PC-9 (cell line): ENCODE results near the gene AIF1. TPM values are rescaled to one million over a fixed set of nuclear protein-coding genes. Genes with fewer than 3 reads are reported as not detected.

ENCODE experiments used
- BruUV-seq: library from RNA; stranded (reverse); fragments of 400-500 nt; replicated peaks from 2 replicates; lab custom pipeline; 2021; lab: Mats Ljungman, UMichigan
- CTCF ChIA-PET: fragments of 300-600 bp; sonication (Branson Sonifier 250); formaldehyde crosslinking; loops from one replicate; lab custom pipeline; 2022; ENCODE audit warnings: antibody characterized with exemption; lab: Charles Lee
- POLR2A ChIA-PET: fragments of 300-600 bp; sonication (Branson Sonifier 250); formaldehyde crosslinking; loops from one replicate; lab custom pipeline; 2022; ENCODE audit warnings: antibody characterized with exemption; ENCODE audit not compliant: unreplicated experiment; lab: Charles Lee
- DNase-seq, 2 experiments: peaks; one replicate each; pipeline versions ENCODE4 v3.0.0 to v3.0.0-alpha.2; 2015 to 2022; ENCODE audit warnings: mixed read lengths in 1 of 2
- H2AFZ ChIP-seq: fragments of 200-600 bp; sonication (generic); 2 replicates; pipeline ENCODE4 v1.8.1; 2017; ENCODE audit warnings: antibody characterized with exemption
- H3F3A ChIP-seq: fragments of 200-600 bp; sonication (generic); 2 replicates; pipeline ENCODE4 v1.8.1; 2017; ENCODE audit warnings: antibody characterized with exemption, mild to moderate bottlenecking, low read depth; ENCODE audit not compliant: insufficient read depth
- H3K27ac ChIP-seq: fragments of 200-600 bp; sonication (generic); 2 replicates; pipeline ENCODE4 v1.6.1; 2016; ENCODE audit warnings: mixed run types
- H3K27me3 ChIP-seq: fragments of 200-600 bp; sonication (generic); 2 replicates; pipeline ENCODE4 v1.6.1; 2016; ENCODE audit warnings: low read depth, mixed run types; ENCODE audit not compliant: insufficient read depth
- H3K36me3 ChIP-seq: fragments of 200-600 bp; sonication (generic); 2 replicates; pipeline ENCODE4 v1.6.1; 2016; ENCODE audit warnings: low read depth, mixed run types
- H3K4me1 ChIP-seq: fragments of 200-600 bp; sonication (generic); replicated peaks from 2 replicates; pipeline ENCODE4 v1.6.1; 2016; ENCODE audit warnings: mixed run types; ENCODE audit not compliant: insufficient read depth
- H3K4me2 ChIP-seq: fragments of 200-600 bp; sonication (generic); 2 replicates; pipeline ENCODE4 v1.6.1; 2017; ENCODE audit warnings: mixed run types
- H3K4me3 ChIP-seq: fragments of 200-600 bp; sonication (generic); 2 replicates; pipeline ENCODE4 v1.6.1; 2016; ENCODE audit warnings: mixed run types
- H3K79me2 ChIP-seq: fragments of 200-600 bp; sonication (generic); 2 replicates; pipeline ENCODE4 v1.6.1; 2017; ENCODE audit warnings: low read depth, mixed run types
- H3K9me2 ChIP-seq: fragments of 200-600 bp; sonication (generic); 2 replicates; pipeline ENCODE4 v1.8.1; 2017; ENCODE audit warnings: mild to moderate bottlenecking; ENCODE audit not compliant: insufficient read depth
- H3K9me3 ChIP-seq: fragments of 200-600 bp; sonication (generic); 2 replicates; pipeline ENCODE4 v1.8.1; 2016; ENCODE audit warnings: low read depth; ENCODE audit not compliant: insufficient read depth
- H4K20me1 ChIP-seq: fragments of 200-600 bp; sonication (generic); 2 replicates; pipeline ENCODE4 v1.8.1; 2017; ENCODE audit not compliant: insufficient read depth
- CTCF ChIP-seq: fragments of 200-600 bp; sonication (generic); conservative IDR thresholded peaks from 2 replicates; pipeline ENCODE4 v1.6.1; 2017; ENCODE audit warnings: mixed run types, antibody characterized with exemption, mild to moderate bottlenecking, moderate library complexity
- EZH2 ChIP-seq: fragments of 200-600 bp; sonication (generic); IDR thresholded peaks from 2 replicates; pipeline ENCODE4 v1.8.0; 2017; ENCODE audit warnings: antibody characterized with exemption, low read depth
- intact Hi-C: fragments of 100-400 bp; cut with micrococcal nuclease; formaldehyde crosslinking; loops from one replicate; pipeline ENCODE4 v1.10.0; 2022; ENCODE audit not compliant: unreplicated experiment
- total RNA-seq: library from RNA; stranded (reverse); gene quantifications from 2 replicates; pipeline ENCODE4 v1.2.3, GENCODE V29; 2021

The AIF1 gene
- total RNA-seq, 1 experiment from 2014 or later = not detected

- ChIA-PET POLR2A (no interaction called here), CTCF (no interaction called here)
- no peak for DNase-seq
- Histone ChIP-seq H2AFZ (no peak overlapping the region), H3K79me2 (peaks cover 44% of the 10 kb centered on the region), H3K9me3 (no peaks in the 10 kb centered on the region), H3K9me2 (no peaks in the 10 kb centered on the region), H3K4me2 (peak overlapping the region; percentile 88), H3F3A (peaks cover 16% of the 10 kb centered on the region), H4K20me1 (0 out of 2 replicates have a peak, but pooled peaks cover 7% of the 10 kb centered on the region), H3K27me3 (no peaks in the 10 kb centered on the region), H3K4me1 (peaks cover 23% of the 10 kb centered on the region), H3K4me3 (peak overlapping the region; percentile 79), H3K36me3 (0 out of 2 replicates have a peak, but pooled peaks cover 10% of the 10 kb centered on the region), H3K27ac (no peak overlapping the region)
- TF ChIP-seq CTCF = no peak
- TF ChIP-seq EZH2 = no peak
- no TSS peak for BruUV-seq
- intact Hi-C loops = no loop called here
These were observed 44.1 kb downstream of the AIF1 start for GRCh38 chr6:31658983-31659648.

DNA sequence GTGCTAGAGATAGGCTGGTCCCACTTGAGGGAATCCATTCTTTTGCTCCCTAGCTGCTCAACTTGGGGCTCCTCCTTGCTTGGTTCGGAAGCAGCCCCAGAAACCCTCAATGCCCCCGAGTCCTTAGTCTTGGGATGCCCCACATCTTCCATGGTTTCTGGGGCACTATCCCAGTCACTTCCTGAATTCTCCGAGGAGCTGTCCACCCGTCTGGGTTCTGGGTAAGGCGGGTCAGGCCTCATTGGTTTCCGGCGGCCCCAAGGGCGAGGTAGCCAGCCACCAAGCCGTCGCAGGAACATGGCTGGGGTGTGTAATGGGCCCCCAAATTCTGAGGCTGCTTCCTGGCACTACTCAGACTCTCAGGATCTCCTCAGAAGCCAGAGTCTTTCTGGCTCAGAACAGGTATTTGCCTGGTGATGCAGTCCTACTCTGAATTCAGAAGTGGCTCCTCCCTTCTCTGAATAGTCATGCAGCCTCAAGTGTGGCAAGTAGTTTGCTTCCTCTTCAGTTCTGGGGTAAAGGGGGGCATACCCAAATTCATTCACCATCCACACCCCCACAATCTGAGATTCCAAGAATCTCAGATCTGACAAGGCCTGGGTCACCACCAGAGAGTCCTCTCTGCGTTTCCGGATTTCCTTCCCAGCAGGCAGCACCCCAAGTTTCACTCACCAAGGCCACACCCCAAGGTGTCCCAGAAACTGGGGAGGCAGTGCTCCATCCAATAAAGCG, 44.8 kb downstream of the AIF1 start:
- Histone ChIP-seq H3K27ac (peak overlapping the region; percentile 71), H3K4me2 (peak overlapping the region; percentile 88), H3K9me2 (no peaks in the 10 kb centered on the region), H3K36me3 (0 out of 2 replicates have a peak, but pooled peaks cover 10% of the 10 kb centered on the region), H3K9me3 (no peaks in the 10 kb centered on the region), H3K79me2 (peaks cover 50% of the 10 kb centered on the region), H2AFZ (peak overlapping the region; percentile 81), H4K20me1 (0 out of 2 replicates have a peak, but pooled peaks cover 7% of the 10 kb centered on the region), H3K4me3 (peak overlapping the region; percentile 79), H3K27me3 (no peaks in the 10 kb centered on the region), H3F3A (peaks cover 20% of the 10 kb centered on the region), H3K4me1 (peaks cover 26% of the 10 kb centered on the region)
- no peak for TF ChIP-seq EZH2
- no peak for TF ChIP-seq CTCF
- intact Hi-C loops = loop anchor here (1.0 to 10.0 kb wide), 2 partner anchors 8 to 515 kb away; partner anchors contain the start of genes AGPAT1, BAG6 and RNF5
- DNase-seq = peak; percentile 18 to 54
- CTCF ChIA-PET = interaction anchor here (1.0 kb wide), 1 partner anchor 110 kb away, joined by 3 read pairs; no protein-coding TSS in a partner anchor
- POLR2A ChIA-PET = interaction anchor here (0.5 to 0.8 kb wide), 5 partner anchors 7 to 171 kb away, joined by 4 to 26 read pairs (median 4); partner anchors contain the start of genes BAG6, NFKBIL1 and VARS1
- TSS peak; percentile 48 for BruUV-seq
